Neuron (in vitro differentiated cells): Measurements from ENCODE around the gene SEPTIN6.
A peak's percentile ranks its signal among the peaks of the same experiment; 100 is the strongest.

Experiments
- H2AFZ ChIP-seq: one replicate; pipeline ENCODE4 v1.6.1; 2013; ENCODE audit warnings: low read depth, mild to moderate bottlenecking, inconsistent platforms, low read length, moderate library complexity
- H3K27me3 ChIP-seq: one replicate; pipeline ENCODE4 v1.6.1; 2013; ENCODE audit warnings: low read length; ENCODE audit not compliant: insufficient read depth
- H3K36me3 ChIP-seq: one replicate; pipeline ENCODE4 v1.6.1; 2013; ENCODE audit warnings: low read length; ENCODE audit not compliant: insufficient read depth
- H3K4me1 ChIP-seq: one replicate; pipeline ENCODE4 v1.6.1; 2013; ENCODE audit warnings: low read length; ENCODE audit not compliant: insufficient read depth
- H3K4me3 ChIP-seq: 2 replicates; pipeline ENCODE4 v1.5.1; 2013; ENCODE audit warnings: mild to moderate bottlenecking, low read length, moderate library complexity
- H3K9me3 ChIP-seq: one replicate; pipeline ENCODE4 v1.6.1; 2013; ENCODE audit warnings: low read length

Gene SEPTIN6

GRCh38 chrX:119706616-119707015, 13.6 kb upstream of the SEPTIN6 start:
- no peaks in the 10 kb centered on the region for H3K9me3 ChIP-seq

DNA sequence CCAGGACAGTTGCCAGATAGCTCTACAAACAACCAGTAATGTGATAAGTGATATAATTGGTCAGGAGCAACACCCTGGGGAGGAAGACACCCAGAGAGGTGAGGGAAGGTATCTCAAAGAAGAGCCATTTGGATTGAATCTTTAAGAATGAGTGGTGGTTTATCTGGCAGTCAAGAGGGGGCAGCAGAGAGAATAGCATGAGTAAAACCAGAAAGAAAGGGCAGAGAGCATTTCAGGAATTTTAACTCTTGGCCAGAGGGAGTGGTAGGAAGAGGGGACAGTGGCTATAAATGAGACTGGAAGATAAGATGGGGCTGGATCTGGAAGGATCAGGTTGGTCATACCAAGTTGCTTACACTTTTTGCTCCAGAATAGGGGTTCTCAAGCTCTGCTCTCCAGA, 5.9 kb upstream of the SEPTIN6 start:
- no peaks in the 10 kb centered on the region for H3K9me3 ChIP-seq
- H3K36me3 ChIP-seq, result no peaks in the 10 kb centered on the region
- no peaks in the 10 kb centered on the region for H3K27me3 ChIP-seq
- H3K4me1 ChIP-seq, result no peaks in the 10 kb centered on the region
- H2AFZ ChIP-seq, result no peak overlapping the region
- no peak overlapping the region for H3K4me3 ChIP-seq

More at GRCh38 chrX:119706616-119707015, 13.6 kb upstream of the SEPTIN6 start:
- Histone ChIP-seq H2AFZ (no peak overlapping the region), H3K4me3 (no peak overlapping the region), H3K4me1 (no peaks in the 10 kb centered on the region), H3K36me3 (no peaks in the 10 kb centered on the region), H3K27me3 (no peaks in the 10 kb centered on the region)

DNA sequence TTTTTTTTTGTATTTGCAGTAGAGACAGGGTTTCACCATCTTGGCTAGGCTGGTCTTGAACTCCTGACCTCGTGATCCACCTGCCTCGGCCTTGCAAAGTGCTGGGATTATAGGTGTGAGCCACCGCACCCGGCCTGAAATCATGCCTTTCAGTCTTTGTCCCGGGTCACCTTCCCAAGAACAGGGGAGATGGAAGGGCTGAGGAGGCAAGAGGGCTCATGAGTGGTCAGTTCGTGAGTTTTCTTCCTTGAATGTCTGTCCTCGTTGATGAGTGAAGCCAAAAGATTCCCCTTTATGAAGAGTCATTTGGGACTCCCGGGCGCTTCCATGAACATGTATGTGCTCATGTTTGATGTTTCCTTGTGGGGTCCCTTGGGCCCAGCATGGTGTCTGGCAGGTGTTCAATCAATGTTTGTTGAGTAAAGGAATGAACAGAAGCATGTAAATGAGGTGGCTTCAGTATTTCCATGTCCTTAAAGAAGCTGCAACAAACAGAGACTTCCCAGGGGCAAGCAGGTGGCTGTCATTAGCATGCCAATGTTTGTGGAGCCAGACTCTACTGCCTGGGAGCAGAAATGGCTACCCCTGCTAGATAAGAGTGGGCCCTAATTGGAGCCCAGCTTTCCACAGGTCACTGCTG, 3.4 kb upstream of the SEPTIN6 start:
- H3K4me1 ChIP-seq, result peaks cover 4% of the 10 kb centered on the region
- H3K4me3 ChIP-seq, result no peak overlapping the region
- H3K9me3 ChIP-seq, result no peaks in the 10 kb centered on the region
- no peak overlapping the region for H2AFZ ChIP-seq
- no peaks in the 10 kb centered on the region for H3K27me3 ChIP-seq
- H3K36me3 ChIP-seq, result no peaks in the 10 kb centered on the region

- Histone ChIP-seq H3K9me3 (no peaks in the 10 kb centered on the region), H2AFZ (no peak overlapping the region), H3K27me3 (no peaks in the 10 kb centered on the region), H3K4me3 (no peak overlapping the region), H3K36me3 (no peaks in the 10 kb centered on the region), H3K4me1 (peaks cover 12% of the 10 kb centered on the region)
Measured at GRCh38 chrX:119695535-119696050, 2.6 kb upstream of the SEPTIN6 start.

DNA sequence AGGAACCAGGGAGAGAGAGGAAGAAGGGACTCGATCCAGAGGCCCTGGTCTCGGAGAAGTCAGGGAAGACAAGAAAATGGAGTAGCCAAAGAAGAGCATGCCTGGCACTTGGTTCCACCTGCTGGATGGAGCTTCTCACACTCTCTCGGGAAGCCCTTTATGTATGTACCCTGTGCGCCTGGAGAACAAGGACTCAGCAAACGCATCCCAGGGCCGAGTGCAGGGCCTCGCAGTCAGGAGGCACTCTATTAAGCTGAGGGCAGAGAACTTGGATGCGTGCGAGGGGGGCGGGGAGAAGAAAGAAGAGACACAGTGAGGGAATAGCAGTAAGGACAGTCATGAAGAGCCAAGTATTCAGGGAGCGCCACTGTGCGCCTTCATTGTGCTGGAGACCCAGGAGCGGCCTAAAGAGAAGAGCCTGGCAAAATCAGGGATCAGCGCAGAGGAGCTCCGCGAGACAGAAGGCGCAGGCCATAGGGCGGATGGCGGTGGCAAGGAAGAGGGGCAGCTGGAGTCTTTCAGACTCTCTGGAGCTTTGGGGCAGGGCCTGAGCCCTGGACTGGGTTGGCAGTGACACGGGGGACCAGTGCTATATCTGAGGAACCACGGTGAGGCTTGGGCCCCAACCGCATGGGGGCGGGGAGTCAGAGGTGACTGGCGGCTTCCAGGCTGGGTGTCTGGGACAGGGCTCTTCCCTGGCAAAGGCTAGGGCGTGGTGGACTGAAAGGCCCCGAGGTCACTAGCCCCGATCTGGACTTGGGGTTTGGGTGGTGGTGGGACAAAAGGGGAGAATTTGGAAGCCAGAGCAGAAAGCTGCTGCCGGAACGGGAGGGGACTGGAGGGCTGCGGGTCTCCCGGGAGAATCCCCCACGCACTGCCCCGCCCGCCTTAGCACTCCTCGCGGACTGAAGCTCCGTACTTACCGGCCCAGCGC, 1.9 kb upstream of the SEPTIN6 start:
- Histone ChIP-seq H3K4me3 (no peak overlapping the region), H2AFZ (peak overlapping the region; percentile 88), H3K27me3 (no peaks in the 10 kb centered on the region), H3K36me3 (no peaks in the 10 kb centered on the region), H3K9me3 (no peaks in the 10 kb centered on the region), H3K4me1 (peaks cover 12% of the 10 kb centered on the region)

- Histone ChIP-seq H3K36me3 (no peaks in the 10 kb centered on the region), H3K4me3 (peak overlapping the region; percentile 26), H3K27me3 (no peaks in the 10 kb centered on the region), H3K9me3 (no peaks in the 10 kb centered on the region), H3K4me1 (peaks cover 12% of the 10 kb centered on the region), H2AFZ (peak overlapping the region; percentile 88)
Measured at GRCh38 chrX:119693996-119694451, 1.1 kb upstream of the SEPTIN6 start.

DNA sequence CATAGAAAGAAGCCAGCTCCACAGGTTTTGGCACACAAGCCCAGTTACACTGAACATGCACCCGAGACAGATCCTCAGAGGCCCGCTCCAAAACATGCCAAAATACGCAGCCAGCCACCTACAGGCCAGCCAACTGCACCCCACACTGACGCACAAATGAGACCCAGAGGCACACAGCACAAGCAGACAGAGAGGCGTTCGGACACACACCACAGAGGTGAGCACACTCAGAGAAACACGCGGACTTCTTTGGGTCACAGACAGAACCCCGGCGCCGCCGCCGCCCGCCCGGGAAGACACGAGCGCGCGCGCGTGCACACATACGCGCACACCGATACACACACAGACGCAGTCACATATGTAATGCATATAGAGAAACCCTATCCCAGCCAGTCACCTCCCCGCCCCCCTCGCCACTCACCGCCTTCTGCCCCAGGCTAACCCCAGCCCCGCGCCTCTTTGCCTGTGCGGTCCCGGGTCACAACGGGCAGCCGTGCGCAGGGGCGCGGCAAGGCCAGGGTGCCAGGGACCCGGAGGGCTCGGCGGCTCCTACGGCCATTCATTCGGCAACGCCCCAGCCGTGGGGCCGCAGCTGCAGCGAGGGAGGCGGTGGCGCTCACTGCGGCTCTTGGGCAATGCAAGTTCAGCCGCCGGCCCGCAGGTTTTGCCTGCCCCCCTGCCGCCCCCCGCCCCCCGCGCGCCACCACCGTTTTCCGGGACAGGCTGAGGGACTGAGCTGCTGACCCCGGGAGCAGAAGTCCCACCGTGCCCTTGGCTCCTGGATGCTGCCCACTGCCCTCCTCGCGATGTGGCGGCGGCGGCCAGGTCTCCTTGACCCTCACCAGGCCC, 553 bp downstream of the SEPTIN6 start:
- Histone ChIP-seq H2AFZ (peak overlapping the region; percentile 88), H3K27me3 (no peaks in the 10 kb centered on the region), H3K4me1 (peaks cover 12% of the 10 kb centered on the region), H3K36me3 (no peaks in the 10 kb centered on the region), H3K4me3 (peak overlapping the region; percentile 89), H3K9me3 (no peaks in the 10 kb centered on the region)

- peaks cover 16% of the 10 kb centered on the region for H3K4me1 ChIP-seq
- no peaks in the 10 kb centered on the region for H3K27me3 ChIP-seq
- peak overlapping the region; percentile 76 for H2AFZ ChIP-seq
- H3K36me3 ChIP-seq, result no peaks in the 10 kb centered on the region
- no peaks in the 10 kb centered on the region for H3K9me3 ChIP-seq
- H3K4me3 ChIP-seq, result peak overlapping the region; percentile 89
Measured at GRCh38 chrX:119690921-119691716, 1.8 kb downstream of the SEPTIN6 start.

- Histone ChIP-seq H3K36me3 (no peaks in the 10 kb centered on the region), H3K4me1 (peaks cover 31% of the 10 kb centered on the region), H2AFZ (no peak overlapping the region), H3K4me3 (no peak overlapping the region), H3K27me3 (no peaks in the 10 kb centered on the region), H3K9me3 (no peaks in the 10 kb centered on the region)
Measured at GRCh38 chrX:119688911-119689321, 4.1 kb downstream of the SEPTIN6 start.

- Histone ChIP-seq H3K4me3 (no peak overlapping the region), H3K27me3 (no peaks in the 10 kb centered on the region), H3K4me1 (peaks cover 31% of the 10 kb centered on the region), H2AFZ (no peak overlapping the region), H3K36me3 (no peaks in the 10 kb centered on the region), H3K9me3 (no peaks in the 10 kb centered on the region)
Measured at GRCh38 chrX:119687661-119688413, 5.1 kb downstream of the SEPTIN6 start.

DNA sequence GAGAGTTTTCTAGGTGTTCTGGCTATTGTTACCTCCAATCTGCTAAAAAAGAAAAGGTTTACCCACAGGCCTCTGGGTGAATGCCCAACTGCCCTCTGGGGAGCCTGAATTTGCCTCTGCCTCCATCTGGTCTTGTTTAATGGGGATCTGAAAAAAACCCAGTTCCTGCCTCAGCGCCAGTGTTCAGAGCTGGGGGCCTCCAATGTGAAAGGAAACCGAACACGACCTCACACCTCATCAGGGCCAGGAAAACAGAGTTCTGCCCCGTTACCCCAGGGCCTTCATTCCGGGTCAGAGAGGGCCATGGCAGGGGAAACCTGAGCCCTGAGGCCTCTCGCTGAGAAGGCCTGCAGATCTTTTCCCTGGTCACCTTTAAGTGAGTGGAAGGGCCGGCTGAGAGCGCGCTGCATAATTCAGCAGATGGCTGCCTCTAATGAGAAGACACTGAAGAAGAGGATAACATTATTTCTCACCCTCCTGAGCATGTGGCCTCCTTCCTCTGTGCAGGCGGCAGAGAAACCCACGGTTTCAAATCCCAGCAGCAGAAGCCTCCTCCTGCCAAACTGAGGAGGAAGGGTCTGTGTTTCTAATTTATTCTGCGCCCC, 6.8 kb downstream of the SEPTIN6 start:
- Histone ChIP-seq H3K4me3 (no peak overlapping the region), H2AFZ (no peak overlapping the region), H3K36me3 (no peaks in the 10 kb centered on the region)

More for the DNA sequence above, 6.8 kb downstream of the SEPTIN6 start:
- Histone ChIP-seq H3K27me3 (no peaks in the 10 kb centered on the region), H3K4me1 (peaks cover 25% of the 10 kb centered on the region), H3K9me3 (no peaks in the 10 kb centered on the region)
